Measurements from ENCODE around the gene RAMP3. TPM values are rescaled to one million over a fixed set of nuclear protein-coding genes. Genes with fewer than 3 reads are reported as not detected.
"Not testable (repeated sequence)": the region's sequence is repeated elsewhere in the genome, so short reads cannot be mapped to it uniquely, and the experiment has no call there.

The RAMP3 gene
- total RNA-seq, 1 donor from 2014 or later: 0.14 TPM

GRCh38 chr7:45199506-45199905 lies 41.9 kb downstream of the RAMP3 start:
- Mint-ChIP-seq H3K9me3 (no peaks in the 10 kb centered on the region), H3K27ac (no peak overlapping the region), H3K27me3 (ENCODE audit: low read depth) (peaks cover 10% of the 10 kb centered on the region), H3K4me1 (ENCODE audit: low read depth) (peaks cover 59% of the 10 kb centered on the region), H3K4me3 (ENCODE audit: low read depth) (no peak overlapping the region), H3K36me3 (ENCODE audit: low read depth) (no peaks in the 10 kb centered on the region)
- intact Hi-C loops (cut with micrococcal nuclease): loop anchor here (5.0 kb wide), 1 partner anchor 37 kb away; no protein-coding TSS in a partner anchor
- no peak for DNase-seq (ENCODE audit: low spot score)

GRCh38 chr7:45202625-45203024 lies 45.0 kb downstream of the RAMP3 start:
- intact Hi-C loops (cut with micrococcal nuclease): no loop called here
- no peaks in the 10 kb centered on the region for H3K9me3 Mint-ChIP-seq
- DNase-seq (ENCODE audit: low spot score): no peak
- H3K36me3 Mint-ChIP-seq (ENCODE audit: low read depth): no peaks in the 10 kb centered on the region
- peaks cover 50% of the 10 kb centered on the region for H3K4me1 Mint-ChIP-seq (ENCODE audit: low read depth)
- H3K4me3 Mint-ChIP-seq (ENCODE audit: low read depth): no peak overlapping the region
- H3K27ac Mint-ChIP-seq: no peak overlapping the region
- H3K27me3 Mint-ChIP-seq (ENCODE audit: low read depth): peaks cover 9% of the 10 kb centered on the region

- H3K27ac Mint-ChIP-seq: no peak overlapping the region
- H3K36me3 Mint-ChIP-seq (ENCODE audit: low read depth): no peaks in the 10 kb centered on the region
- H3K9me3 Mint-ChIP-seq: no peaks in the 10 kb centered on the region
- DNase-seq (ENCODE audit: low spot score): no peak
- no peak overlapping the region for H3K4me3 Mint-ChIP-seq (ENCODE audit: low read depth)
- peaks cover 46% of the 10 kb centered on the region for H3K4me1 Mint-ChIP-seq (ENCODE audit: low read depth)
- intact Hi-C loops (cut with micrococcal nuclease): no loop called here
- H3K27me3 Mint-ChIP-seq (ENCODE audit: low read depth): peaks cover 11% of the 10 kb centered on the region
Measured at GRCh38 chr7:45203036-45203435, 45.4 kb downstream of the RAMP3 start.

- H3K4me1 Mint-ChIP-seq (ENCODE audit: low read depth): peaks cover 44% of the 10 kb centered on the region
- H3K9me3 Mint-ChIP-seq: no peaks in the 10 kb centered on the region
- no peak overlapping the region for H3K27ac Mint-ChIP-seq
- H3K27me3 Mint-ChIP-seq (ENCODE audit: low read depth): peaks cover 16% of the 10 kb centered on the region
- no peaks in the 10 kb centered on the region for H3K36me3 Mint-ChIP-seq (ENCODE audit: low read depth)
- no peak overlapping the region for H3K4me3 Mint-ChIP-seq (ENCODE audit: low read depth)
- intact Hi-C loops (cut with micrococcal nuclease): no loop called here
- DNase-seq (ENCODE audit: low spot score): no peak
Measured at GRCh38 chr7:45203459-45203858, 45.9 kb downstream of the RAMP3 start.

- Mint-ChIP-seq H3K4me1 (ENCODE audit: low read depth) (peaks cover 39% of the 10 kb centered on the region), H3K4me3 (ENCODE audit: low read depth) (no peak overlapping the region), H3K27ac (no peak overlapping the region), H3K36me3 (ENCODE audit: low read depth) (no peaks in the 10 kb centered on the region), H3K27me3 (ENCODE audit: low read depth) (peaks cover 21% of the 10 kb centered on the region), H3K9me3 (no peaks in the 10 kb centered on the region)
- intact Hi-C loops (cut with micrococcal nuclease): no loop called here
- DNase-seq (ENCODE audit: low spot score): no peak
Measured at GRCh38 chr7:45203936-45204445, 46.4 kb downstream of the RAMP3 start.

- H3K36me3 Mint-ChIP-seq (ENCODE audit: low read depth); DNase-seq (ENCODE audit: low spot score); H3K9me3 Mint-ChIP-seq; intact Hi-C loops (cut with micrococcal nuclease); H3K4me3 Mint-ChIP-seq (ENCODE audit: low read depth); H3K27ac Mint-ChIP-seq: not testable (repeated sequence)
- Mint-ChIP-seq H3K27me3 (ENCODE audit: low read depth) (peaks cover 27% of the 10 kb centered on the region), H3K4me1 (ENCODE audit: low read depth) (peaks cover 34% of the 10 kb centered on the region)
Measured at GRCh38 chr7:45206266-45206665, 48.7 kb downstream of the RAMP3 start.

- Mint-ChIP-seq H3K27me3 (ENCODE audit: low read depth) (peaks cover 45% of the 10 kb centered on the region), H3K4me1 (ENCODE audit: low read depth) (peaks cover 12% of the 10 kb centered on the region)
- H3K4me3 Mint-ChIP-seq (ENCODE audit: low read depth); DNase-seq (ENCODE audit: low spot score); H3K9me3 Mint-ChIP-seq; H3K36me3 Mint-ChIP-seq (ENCODE audit: low read depth); H3K27ac Mint-ChIP-seq; intact Hi-C loops (cut with micrococcal nuclease): not testable (repeated sequence)
Measured at GRCh38 chr7:45209909-45210308, 52.3 kb downstream of the RAMP3 start.

- DNase-seq (ENCODE audit: low spot score): no peak
- H3K36me3 Mint-ChIP-seq (ENCODE audit: low read depth): no peaks in the 10 kb centered on the region
- H3K27me3 Mint-ChIP-seq (ENCODE audit: low read depth): peaks cover 55% of the 10 kb centered on the region
- H3K9me3 Mint-ChIP-seq: no peaks in the 10 kb centered on the region
- peaks cover 2% of the 10 kb centered on the region for H3K4me1 Mint-ChIP-seq (ENCODE audit: low read depth)
- no peak overlapping the region for H3K27ac Mint-ChIP-seq
- no peak overlapping the region for H3K4me3 Mint-ChIP-seq (ENCODE audit: low read depth)
- intact Hi-C loops (cut with micrococcal nuclease): no loop called here
Measured at GRCh38 chr7:45211066-45211465, 53.5 kb downstream of the RAMP3 start.

- H3K9me3 Mint-ChIP-seq: no peaks in the 10 kb centered on the region
- intact Hi-C loops (cut with micrococcal nuclease): no loop called here
- no peaks in the 10 kb centered on the region for H3K36me3 Mint-ChIP-seq (ENCODE audit: low read depth)
- DNase-seq (ENCODE audit: low spot score): no peak
- H3K27ac Mint-ChIP-seq: no peak overlapping the region
- peaks cover 2% of the 10 kb centered on the region for H3K4me1 Mint-ChIP-seq (ENCODE audit: low read depth)
- H3K4me3 Mint-ChIP-seq (ENCODE audit: low read depth): no peak overlapping the region
- H3K27me3 Mint-ChIP-seq (ENCODE audit: low read depth): peaks cover 55% of the 10 kb centered on the region
Measured at GRCh38 chr7:45211958-45212357, 54.4 kb downstream of the RAMP3 start.

GRCh38 chr7:45212606-45213005 lies 55.0 kb downstream of the RAMP3 start:
- H3K27me3 Mint-ChIP-seq (ENCODE audit: low read depth): peaks cover 52% of the 10 kb centered on the region
- H3K4me3 Mint-ChIP-seq (ENCODE audit: low read depth): no peak overlapping the region
- intact Hi-C loops (cut with micrococcal nuclease): no loop called here
- no peak for DNase-seq (ENCODE audit: low spot score)
- no peaks in the 10 kb centered on the region for H3K36me3 Mint-ChIP-seq (ENCODE audit: low read depth)
- H3K27ac Mint-ChIP-seq: no peak overlapping the region
- no peaks in the 10 kb centered on the region for H3K9me3 Mint-ChIP-seq
- H3K4me1 Mint-ChIP-seq (ENCODE audit: low read depth): peaks cover 2% of the 10 kb centered on the region

- no peak overlapping the region for H3K27ac Mint-ChIP-seq
- H3K4me1 Mint-ChIP-seq (ENCODE audit: low read depth): no peaks in the 10 kb centered on the region
- peaks cover 40% of the 10 kb centered on the region for H3K27me3 Mint-ChIP-seq (ENCODE audit: low read depth)
- no peaks in the 10 kb centered on the region for H3K9me3 Mint-ChIP-seq
- no peak overlapping the region for H3K4me3 Mint-ChIP-seq (ENCODE audit: low read depth)
- no peak for DNase-seq (ENCODE audit: low spot score)
- intact Hi-C loops (cut with micrococcal nuclease): no loop called here
- no peaks in the 10 kb centered on the region for H3K36me3 Mint-ChIP-seq (ENCODE audit: low read depth)
Measured at GRCh38 chr7:45215601-45216062, 58.0 kb downstream of the RAMP3 start.

GRCh38 chr7:45216181-45216580 lies 58.6 kb downstream of the RAMP3 start:
- DNase-seq (ENCODE audit: low spot score): no peak
- H3K4me3 Mint-ChIP-seq (ENCODE audit: low read depth): no peak overlapping the region
- peaks cover 39% of the 10 kb centered on the region for H3K27me3 Mint-ChIP-seq (ENCODE audit: low read depth)
- H3K36me3 Mint-ChIP-seq (ENCODE audit: low read depth): no peaks in the 10 kb centered on the region
- intact Hi-C loops (cut with micrococcal nuclease): no loop called here
- H3K4me1 Mint-ChIP-seq (ENCODE audit: low read depth): no peaks in the 10 kb centered on the region
- no peak overlapping the region for H3K27ac Mint-ChIP-seq
- H3K9me3 Mint-ChIP-seq: no peaks in the 10 kb centered on the region

GRCh38 chr7:45216622-45217165 lies 59.1 kb downstream of the RAMP3 start:
- no peaks in the 10 kb centered on the region for H3K9me3 Mint-ChIP-seq
- no peaks in the 10 kb centered on the region for H3K36me3 Mint-ChIP-seq (ENCODE audit: low read depth)
- intact Hi-C loops (cut with micrococcal nuclease): no loop called here
- no peak overlapping the region for H3K27ac Mint-ChIP-seq
- H3K4me3 Mint-ChIP-seq (ENCODE audit: low read depth): no peak overlapping the region
- H3K27me3 Mint-ChIP-seq (ENCODE audit: low read depth): peaks cover 37% of the 10 kb centered on the region
- H3K4me1 Mint-ChIP-seq (ENCODE audit: low read depth): no peaks in the 10 kb centered on the region
- DNase-seq (ENCODE audit: low spot score): no peak

GRCh38 chr7:45217358-45217757 lies 59.8 kb downstream of the RAMP3 start:
- H3K27ac Mint-ChIP-seq: no peak overlapping the region
- DNase-seq (ENCODE audit: low spot score): no peak
- no peaks in the 10 kb centered on the region for H3K4me1 Mint-ChIP-seq (ENCODE audit: low read depth)
- no peak overlapping the region for H3K4me3 Mint-ChIP-seq (ENCODE audit: low read depth)
- peaks cover 33% of the 10 kb centered on the region for H3K27me3 Mint-ChIP-seq (ENCODE audit: low read depth)
- H3K36me3 Mint-ChIP-seq (ENCODE audit: low read depth): no peaks in the 10 kb centered on the region
- intact Hi-C loops (cut with micrococcal nuclease): no loop called here
- no peaks in the 10 kb centered on the region for H3K9me3 Mint-ChIP-seq
